K562 (cell line): ENCODE data around the gene ANKRD13A. TPM values are rescaled to one million over a fixed set of nuclear protein-coding genes. Genes with fewer than 3 reads are reported as not detected.
A peak's percentile ranks its signal among the peaks of the same experiment; 100 is the strongest.

Experiments
- ATAC-seq: fragments of 200-7000 bp; cut with Tn5 transposase; 3 replicates; pipeline ENCODE4 v1.9.1; 2020; ENCODE audit warnings: moderate library complexity
- BruUV-seq: library from RNA; stranded (reverse); fragments of 400-500 nt; replicated peaks from 2 replicates; lab custom pipeline; 2021; lab: Mats Ljungman, UMichigan
- CTCF ChIA-PET: fragments of 300-600 bp; formaldehyde crosslinking; extraction: SDS; loops from one replicate; lab custom pipeline; 2021; ENCODE audit warnings: low intra/inter-chr PET ratio; lab: Yijun Ruan, JAX
- POLR2A ChIA-PET: fragments of 300-600, 350-650 bp; sonication (Branson Sonifier 250); formaldehyde crosslinking; extraction: SDS; loops from one replicate; lab custom pipeline; 2021; ENCODE audit warnings: antibody characterized with exemption, inconsistent platforms; lab: Yijun Ruan, JAX
- DNase-seq, 4 experiments: peaks; one replicate each; pipeline versions ENCODE4 v3.0.0 to v3.0.0-alpha.2; 2011 to 2018; ENCODE audit warnings: low spot score in 3 of 4, mixed read lengths in 3 of 4; ENCODE audit errors: extremely low read depth in 1 of 4
- FAIRE-seq: peaks from 2 replicates; lab custom pipeline; 2011; peaks lifted over from hg19 to GRCh38; lab: Jason Lieb, UNC
- H2AFZ ChIP-seq: 2 replicates; pipeline ENCODE4 v1.6.0; 2011; ENCODE audit warnings: low read depth, low read length, control low read depth, inconsistent platforms
- H3K27ac ChIP-seq: fragments of 200-600 bp; 3 replicates; pipeline ENCODE4 v1.8.0; 2011; ENCODE audit warnings: low read depth, mild to moderate bottlenecking, control low read depth, inconsistent platforms, low read length, moderate library complexity, mixed read lengths; ENCODE audit errors: extremely low read depth
- H3K27me3 ChIP-seq, 2 experiments: fragments of 300-600 bp in 1 of 2; 2 replicates in 1 of 2; 3 replicates in 1 of 2; pipeline versions ENCODE4 v1.6.0 to v1.8.0; 2011; ENCODE audit warnings: inconsistent platforms in 2 of 2, low read length in 2 of 2, mild to moderate bottlenecking in 1 of 2, mixed read lengths in 1 of 2, moderate library complexity in 1 of 2; ENCODE audit not compliant: control insufficient read depth in 2 of 2, insufficient read depth in 2 of 2
- H3K36me3 ChIP-seq: fragments of 300-600 bp; 3 replicates; pipeline ENCODE4 v1.8.0; 2011; ENCODE audit warnings: mild to moderate bottlenecking, low read length, inconsistent platforms; ENCODE audit not compliant: control insufficient read depth, insufficient read depth
- H3K4me1 ChIP-seq, 2 experiments: fragments of 200-600 bp in 1 of 2; replicated peaks in 1 of 2; 2 replicates in 1 of 2; 3 replicates in 1 of 2; pipeline versions ENCODE4 v1.5.1 to v1.8.0; 2011; ENCODE audit warnings: inconsistent platforms in 2 of 2, low read length in 2 of 2, mild to moderate bottlenecking in 1 of 2, mixed read lengths in 1 of 2, moderate library complexity in 1 of 2; ENCODE audit not compliant: control insufficient read depth in 2 of 2, insufficient read depth in 2 of 2
- H3K4me2 ChIP-seq: 2 replicates; pipeline ENCODE4 v1.6.1; 2011; ENCODE audit warnings: low read length, control low read depth, inconsistent platforms, mixed read lengths; ENCODE audit not compliant: insufficient read depth
- H3K4me3 ChIP-seq: fragments of 200-600 bp; sonication (generic), shearing (Covaris generic); 2 replicates; pipeline ENCODE4 v1.5.1; 2016; ENCODE audit warnings: control low read depth, inconsistent platforms
- H3K79me2 ChIP-seq: fragments of 200-600 bp; 3 replicates; pipeline ENCODE4 v1.8.0; 2011; ENCODE audit warnings: low read length, inconsistent platforms; ENCODE audit not compliant: control insufficient read depth, insufficient read depth
- H3K9ac ChIP-seq, 2 experiments: 2 replicates each; pipeline versions ENCODE4 v1.6.0 to v1.6.1; 2011; ENCODE audit warnings: low read depth in 2 of 2, low read length in 2 of 2, control low read depth in 1 of 2, inconsistent platforms in 1 of 2, mild to moderate bottlenecking in 1 of 2, mixed read lengths in 1 of 2; ENCODE audit not compliant: insufficient read depth in 1 of 2
- H3K9me1 ChIP-seq: one replicate; pipeline ENCODE4 v1.6.0; 2011; ENCODE audit warnings: inconsistent platforms, mild to moderate bottlenecking, low read length, moderate library complexity; ENCODE audit not compliant: control insufficient read depth, insufficient read depth
- H3K9me3 ChIP-seq: replicated peaks from 2 replicates; pipeline ENCODE4 v1.5.1; 2011; ENCODE audit warnings: low read depth, low read length, inconsistent platforms; ENCODE audit not compliant: control insufficient read depth, insufficient read depth
- H4K20me1 ChIP-seq: replicated peaks from 2 replicates; pipeline ENCODE4 v1.6.1; 2011; ENCODE audit warnings: low read length, inconsistent platforms, mixed read lengths; ENCODE audit not compliant: control insufficient read depth, insufficient read depth
- ZNF707 ChIP-seq: fragments of 250-450 bp; sonication (Bioruptor Pico); conservative IDR thresholded peaks from 2 replicates; pipeline ENCODE4 v1.8.0; 2022; ENCODE audit warnings: inconsistent platforms, mild to moderate bottlenecking, moderate library complexity
- WGBS: fragments of 100-300 bp; shearing (Covaris generic); methylation state at CpG from one replicate; pipeline ENCODE4 v1.1.6; 2016; ENCODE audit warnings: low coverage, mixed read lengths; ENCODE audit not compliant: insufficient coverage; ENCODE audit errors: missing lambda C conversion rate; 5-methylcytosine and 5-hydroxymethylcytosine counted together
- in situ Hi-C: fragments of 300-500 bp; cut with MboI; formaldehyde crosslinking; loops from 4 replicates; pipeline ENCODE4 v1.15.0; 2018; ENCODE audit warnings: inconsistent platforms, mixed read lengths
- intact Hi-C: fragments of 100-400 bp; cut with micrococcal nuclease; formaldehyde crosslinking; loops from 2 replicates; pipeline ENCODE4 v1.14.2; 2022
- polyA plus RNA-seq, 8 experiments: library from polyadenylated mRNA; depleted of rRNA in 4 of 8; stranded (reverse) in 5 of 8; unstranded in 3 of 8; fragments of >200 nt; fragmentation: Nextera tagmentation in 2 of 8; fragmentation: Illumina TruSeq in 1 of 8; extraction: Ambion mirVana in 2 of 8; extraction: Trizol in 1 of 8; gene quantifications; 2 replicates each; pipeline versions ENCODE4 v1.2.1 to v1.2.3, GENCODE V29; 2011 to 2014; ENCODE audit warnings: inconsistent platforms in 1 of 8, missing spikeins in 1 of 8
- total RNA-seq, 7 experiments: library from RNA; depleted of rRNA in 6 of 7; stranded (reverse); fragments of >200 nt in 6 of 7; fragmentation: Illumina TruSeq in 2 of 7; extraction: Trizol in 2 of 7; gene quantifications; 2 replicates each; pipeline versions ENCODE4 v1.2.1 to v1.2.3, GENCODE V29; 2011 to 2021; ENCODE audit warnings: low replicate concordance in 1 of 7
- TF ChIP-seq, protein P1 (sequence below): fragments of 250-450 bp; sonication (Bioruptor Pico); IDR thresholded peaks from 2 replicates; pipeline ENCODE4 v1.8.0; 2021; ENCODE audit warnings: mild to moderate bottlenecking, moderate library complexity

ANKRD13A gene
- total and polyA plus RNA-seq, 9 of the 15 experiments (the other 6 are each of a cell fraction or from before 2014, with no cell fraction given): 5.0 to 55.0 (median 41.5) TPM

GRCh38 chr12:109998241-109998903 lies 858 bp upstream of the ANKRD13A start:
- Histone ChIP-seq H3K9ac (peak overlapping the region; percentile 98 to 99; a peak in 3 of 4 replicates), H3K36me3 (peaks cover 8% of the 10 kb centered on the region), H3K9me1 (no peaks in the 10 kb centered on the region), H3K27ac (peak overlapping the region; percentile 99), H4K20me1 (no peaks in the 10 kb centered on the region), H2AFZ (peak overlapping the region; percentile 100), H3K27me3 (no peaks in the 10 kb centered on the region)
- WGBS: 19% methylated on average over 9 of the region's 9 CpGs
- peak in 1 of 4 experiments; percentile 29 for DNase-seq
- in situ Hi-C loops: no loop called here
- CTCF ChIA-PET: no interaction called here
- FAIRE-seq: no peak
- ATAC-seq: no peak
- TF ChIP-seq ZNF707 (CRISPR knock-in tag): no peak
- TF ChIP-seq, protein P1, sequence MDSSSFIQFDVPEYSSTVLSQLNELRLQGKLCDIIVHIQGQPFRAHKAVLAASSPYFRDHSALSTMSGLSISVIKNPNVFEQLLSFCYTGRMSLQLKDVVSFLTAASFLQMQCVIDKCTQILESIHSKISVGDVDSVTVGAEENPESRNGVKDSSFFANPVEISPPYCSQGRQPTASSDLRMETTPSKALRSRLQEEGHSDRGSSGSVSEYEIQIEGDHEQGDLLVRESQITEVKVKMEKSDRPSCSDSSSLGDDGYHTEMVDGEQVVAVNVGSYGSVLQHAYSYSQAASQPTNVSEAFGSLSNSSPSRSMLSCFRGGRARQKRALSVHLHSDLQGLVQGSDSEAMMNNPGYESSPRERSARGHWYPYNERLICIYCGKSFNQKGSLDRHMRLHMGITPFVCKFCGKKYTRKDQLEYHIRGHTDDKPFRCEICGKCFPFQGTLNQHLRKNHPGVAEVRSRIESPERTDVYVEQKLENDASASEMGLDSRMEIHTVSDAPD: 0 out of 2 replicates have a peak, but pooled peaks have one; percentile 16
- TF ChIP-seq, all 486 proteins: peak for 1
- Histone ChIP-seq H3K4me2 (peak overlapping the region; percentile 85), H3K4me3 (peak overlapping the region; percentile 77), H3K9me3 (no peaks in the 10 kb centered on the region), H3K79me2 (peaks cover 45% of the 10 kb centered on the region), H3K4me1 (peaks cover 23 to 32% of the 10 kb centered on the region in 2 experiments)
- intact Hi-C loops: no loop called here
- POLR2A ChIA-PET: interaction anchor here (0.5 to 2.0 kb wide), 5 partner anchors 16 to 116 kb away, joined by 3 to 7 read pairs (median 3); no protein-coding TSS in a partner anchor
- no TSS peak for BruUV-seq
